Activated naive CD4-positive, alpha-beta T cell treated with anti-CD3 and anti-CD28 coated beads, Interleukin-2, amount 50 U/mL, for 16 hours (primary cell): ENCODE results near the gene TANGO6.

Experiments used
- DNase-seq: peaks from one replicate; pipeline ENCODE4 v3.0.0-alpha.2; 2020

TANGO6 gene

GRCh38 chr16:69064764-69065313, 221.5 kb downstream of the TANGO6 start:
- DNase-seq: no peak

GRCh38 chr16:69069504-69069903, 226.2 kb downstream of the TANGO6 start:
- no peak for DNase-seq

- DNase-seq: no peak
Observed at GRCh38 chr16:69071036-69071435, 227.7 kb downstream of the TANGO6 start.

- no peak for DNase-seq
Observed at GRCh38 chr16:69072640-69072974, 229.3 kb downstream of the TANGO6 start.

GRCh38 chr16:69073181-69073702, 229.9 kb downstream of the TANGO6 start:
- DNase-seq: no peak

- no peak for DNase-seq
Observed at GRCh38 chr16:69077251-69077650, 233.9 kb downstream of the TANGO6 start.

GRCh38 chr16:69078073-69078472, 234.7 kb downstream of the TANGO6 start:
- no peak for DNase-seq

- DNase-seq: no peak
Observed at GRCh38 chr16:69079697-69080096, 236.4 kb downstream of the TANGO6 start.

GRCh38 chr16:69083306-69083941, 240.1 kb downstream of the TANGO6 start:
- DNase-seq: no peak

GRCh38 chr16:69084289-69084688, 241.0 kb downstream of the TANGO6 start:
- DNase-seq: no peak

GRCh38 chr16:69085032-69085695, 241.8 kb downstream of the TANGO6 start:
- DNase-seq: no peak

- no peak for DNase-seq
Observed at GRCh38 chr16:69087161-69087581, 243.8 kb downstream of the TANGO6 start.

GRCh38 chr16:69088684-69089083, 245.4 kb downstream of the TANGO6 start:
- DNase-seq: no peak

GRCh38 chr16:69089091-69089910, 246.0 kb downstream of the TANGO6 start:
- no peak for DNase-seq

GRCh38 chr16:69093974-69094373, 250.6 kb downstream of the TANGO6 start:
- DNase-seq: no peak

GRCh38 chr16:69094501-69094900, 251.2 kb downstream of the TANGO6 start:
- no peak for DNase-seq

GRCh38 chr16:69095193-69095592, 251.9 kb downstream of the TANGO6 start:
- no peak for DNase-seq

GRCh38 chr16:69100071-69100691, 256.9 kb downstream of the TANGO6 start:
- no peak for DNase-seq

GRCh38 chr16:69105501-69106361, 262.4 kb downstream of the TANGO6 start, which contains the start of gene HAS3:
Gene HAS3 (plus strand): TSS chr16:69105653. CDS start chr16:69109396, 3,743 bp downstream.
- no peak for DNase-seq

- DNase-seq: no peak
Observed at GRCh38 chr16:69106491-69107315, 263.4 kb downstream of the TANGO6 start.
